ENCODE results near the gene DOK3.

Gene DOK3

GRCh38 chr5:177502886-177503285 lies 6.7 kb downstream of the DOK3 start:
- no peak overlapping the region for H3K4me3 ChIP-seq
- H3K36me3 ChIP-seq (replicated peaks): no peaks in the 10 kb centered on the region
- DNase-seq (ENCODE audit: low spot score in 2 of 2): no peak
- H3K27me3 ChIP-seq (ENCODE audit: low read depth): no peaks in the 10 kb centered on the region
- H3K9me3 ChIP-seq: no peaks in the 10 kb centered on the region
- in situ Hi-C loops (cut with MboI; ENCODE audit: low sequenced_read_pairs): no loop called here
- peaks cover 5% of the 10 kb centered on the region for H3K4me1 ChIP-seq

- in situ Hi-C loops (cut with MboI; ENCODE audit: low sequenced_read_pairs): no loop called here
- no peaks in the 10 kb centered on the region for H3K36me3 ChIP-seq (replicated peaks)
- no peak overlapping the region for H3K4me3 ChIP-seq
- no peaks in the 10 kb centered on the region for H3K27me3 ChIP-seq (ENCODE audit: low read depth)
- H3K4me1 ChIP-seq: peaks cover 7% of the 10 kb centered on the region
- no peak for DNase-seq (ENCODE audit: low spot score in 2 of 2)
- no peaks in the 10 kb centered on the region for H3K9me3 ChIP-seq
Measured at GRCh38 chr5:177501874-177502678, 7.5 kb downstream of the DOK3 start.

GRCh38 chr5:177500685-177501522 lies 8.7 kb downstream of the DOK3 start:
- peak; percentile 75 to 97 for DNase-seq (ENCODE audit: low spot score in 2 of 2)
- H3K4me3 ChIP-seq: no peak overlapping the region
- in situ Hi-C loops (cut with MboI; ENCODE audit: low sequenced_read_pairs): no loop called here
- H3K4me1 ChIP-seq: peaks cover 14% of the 10 kb centered on the region
- no peaks in the 10 kb centered on the region for H3K9me3 ChIP-seq
- peaks cover 4% of the 10 kb centered on the region for H3K36me3 ChIP-seq (replicated peaks)
- H3K27me3 ChIP-seq (ENCODE audit: low read depth): no peaks in the 10 kb centered on the region

- Histone ChIP-seq H3K9me3 (no peaks in the 10 kb centered on the region), H3K27me3 (ENCODE audit: low read depth) (no peaks in the 10 kb centered on the region), H3K36me3 (replicated peaks) (peaks cover 14% of the 10 kb centered on the region), H3K4me3 (no peak overlapping the region), H3K4me1 (peaks cover 24% of the 10 kb centered on the region)
- no peak for DNase-seq (ENCODE audit: low spot score in 2 of 2)
- in situ Hi-C loops (cut with MboI; ENCODE audit: low sequenced_read_pairs): no loop called here
Measured at GRCh38 chr5:177499842-177500241, 9.8 kb downstream of the DOK3 start.

GRCh38 chr5:177498013-177498787 lies 11.4 kb downstream of the DOK3 start:
- DNase-seq (ENCODE audit: low spot score in 2 of 2): peak in 1 of 2 experiments; percentile 47
- H3K4me3 ChIP-seq: peak overlapping the region; percentile 71
- in situ Hi-C loops (cut with MboI; ENCODE audit: low sequenced_read_pairs): no loop called here

GRCh38 chr5:177497292-177498012 lies 12.2 kb downstream of the DOK3 start, which contains the start of gene PDLIM7:
Gene PDLIM7, minus strand, starts transcription at chr5:177497604. Its CDS starts 1,092 bp downstream, at chr5:177496512.
- in situ Hi-C loops (cut with MboI; ENCODE audit: low sequenced_read_pairs): no loop called here
- H3K4me1 ChIP-seq: peaks cover 25% of the 10 kb centered on the region
- H3K36me3 ChIP-seq (replicated peaks): peaks cover 28% of the 10 kb centered on the region
- H3K4me3 ChIP-seq: peak within 1 kb of the TSS; percentile 71
- H3K27me3 ChIP-seq (ENCODE audit: low read depth): no peaks in the 10 kb centered on the region
- no peaks in the 10 kb centered on the region for H3K9me3 ChIP-seq
- peak; percentile 93 to 97 for DNase-seq (ENCODE audit: low spot score in 2 of 2)

More at GRCh38 chr5:177498013-177498787, 11.4 kb downstream of the DOK3 start:
- H3K4me1 ChIP-seq: peaks cover 25% of the 10 kb centered on the region
- H3K9me3 ChIP-seq: no peaks in the 10 kb centered on the region
- H3K27me3 ChIP-seq (ENCODE audit: low read depth): no peaks in the 10 kb centered on the region
- H3K36me3 ChIP-seq (replicated peaks): peaks cover 22% of the 10 kb centered on the region

- H3K36me3 ChIP-seq (replicated peaks): peaks cover 33% of the 10 kb centered on the region
- H3K4me1 ChIP-seq: peaks cover 25% of the 10 kb centered on the region
- no peaks in the 10 kb centered on the region for H3K9me3 ChIP-seq
- no peaks in the 10 kb centered on the region for H3K27me3 ChIP-seq (ENCODE audit: low read depth)
- peak; percentile 89 to 91 for DNase-seq (ENCODE audit: low spot score in 2 of 2)
- in situ Hi-C loops (cut with MboI; ENCODE audit: low sequenced_read_pairs): no loop called here
- peak overlapping the region; percentile 71 for H3K4me3 ChIP-seq
Measured at GRCh38 chr5:177496727-177497291, 12.8 kb downstream of the DOK3 start.

GRCh38 chr5:177496070-177496726 lies 13.4 kb downstream of the DOK3 start:
- Histone ChIP-seq H3K27me3 (ENCODE audit: low read depth) (no peaks in the 10 kb centered on the region), H3K9me3 (no peaks in the 10 kb centered on the region), H3K4me3 (peak overlapping the region; percentile 71), H3K4me1 (peaks cover 25% of the 10 kb centered on the region), H3K36me3 (replicated peaks) (peaks cover 38% of the 10 kb centered on the region)
- DNase-seq (ENCODE audit: low spot score in 2 of 2): peak in 1 of 2 experiments; percentile 60
- in situ Hi-C loops (cut with MboI; ENCODE audit: low sequenced_read_pairs): no loop called here

- peak overlapping the region; percentile 71 for H3K4me3 ChIP-seq
- H3K4me1 ChIP-seq: peaks cover 25% of the 10 kb centered on the region
- H3K36me3 ChIP-seq (replicated peaks): peaks cover 45% of the 10 kb centered on the region
- DNase-seq (ENCODE audit: low spot score in 2 of 2): peak in 1 of 2 experiments; percentile 77
- H3K9me3 ChIP-seq: no peaks in the 10 kb centered on the region
- in situ Hi-C loops (cut with MboI; ENCODE audit: low sequenced_read_pairs): no loop called here
- H3K27me3 ChIP-seq (ENCODE audit: low read depth): no peaks in the 10 kb centered on the region
Measured at GRCh38 chr5:177495243-177496060, 14.2 kb downstream of the DOK3 start.

GRCh38 chr5:177494346-177495195 lies 15.1 kb downstream of the DOK3 start:
- Histone ChIP-seq H3K4me3 (no peak overlapping the region), H3K4me1 (peaks cover 25% of the 10 kb centered on the region), H3K9me3 (no peaks in the 10 kb centered on the region), H3K27me3 (ENCODE audit: low read depth) (no peaks in the 10 kb centered on the region), H3K36me3 (replicated peaks) (peaks cover 52% of the 10 kb centered on the region)
- peak in 1 of 2 experiments; percentile 58 for DNase-seq (ENCODE audit: low spot score in 2 of 2)
- in situ Hi-C loops (cut with MboI; ENCODE audit: low sequenced_read_pairs): no loop called here

GRCh38 chr5:177493795-177494345 lies 15.8 kb downstream of the DOK3 start:
- Histone ChIP-seq H3K36me3 (replicated peaks) (peaks cover 59% of the 10 kb centered on the region), H3K4me1 (peaks cover 25% of the 10 kb centered on the region), H3K27me3 (ENCODE audit: low read depth) (no peaks in the 10 kb centered on the region), H3K4me3 (no peak overlapping the region), H3K9me3 (no peaks in the 10 kb centered on the region)
- DNase-seq (ENCODE audit: low spot score in 2 of 2): no peak
- in situ Hi-C loops (cut with MboI; ENCODE audit: low sequenced_read_pairs): no loop called here

Measured in HAP-1 (cell line).